IPS DF 6.9 (cell line): ENCODE results near the gene CEACAM1.
"Not testable (repeated sequence)": the region's sequence is repeated elsewhere in the genome, so short reads cannot be mapped to it uniquely, and the experiment has no call there.

ENCODE experiments used
- DNase-seq: peaks from one replicate; pipeline ENCODE4 v3.0.0-alpha.2; 2013; ENCODE audit warnings: low read depth, low spot score
- H3K27ac ChIP-seq: one replicate; pipeline ENCODE4 v1.5.1; 2013; ENCODE audit warnings: low read length, control low read depth
- H3K27me3 ChIP-seq: 2 replicates; pipeline ENCODE4 v1.6.1; 2013; ENCODE audit warnings: mild to moderate bottlenecking, low read length; ENCODE audit not compliant: control insufficient read depth, insufficient read depth
- H3K36me3 ChIP-seq: 2 replicates; pipeline ENCODE4 v1.6.1; 2013; ENCODE audit warnings: low read length; ENCODE audit not compliant: control insufficient read depth, insufficient read depth
- H3K4me1 ChIP-seq: 2 replicates; pipeline ENCODE4 v1.6.1; 2013; ENCODE audit warnings: low read length; ENCODE audit not compliant: control insufficient read depth, insufficient read depth
- H3K4me3 ChIP-seq: 2 replicates; pipeline ENCODE4 v1.5.1; 2013; ENCODE audit warnings: mild to moderate bottlenecking, low read length
- H3K9me3 ChIP-seq: 2 replicates; pipeline ENCODE4 v1.6.1; 2013; ENCODE audit warnings: low read length, inconsistent platforms; ENCODE audit not compliant: control insufficient read depth, insufficient read depth
- WGBS: extraction: QIAGEN DNeasy Blood & Tissue Kit; methylation state at CpG from one replicate; pipeline ENCODE4 v1.1.7; 2013; ENCODE audit warnings: mixed read lengths, missing lambda C conversion rate; ENCODE audit not compliant: insufficient read length, insufficient coverage; 5-methylcytosine and 5-hydroxymethylcytosine counted together

The CEACAM1 gene

DNA sequence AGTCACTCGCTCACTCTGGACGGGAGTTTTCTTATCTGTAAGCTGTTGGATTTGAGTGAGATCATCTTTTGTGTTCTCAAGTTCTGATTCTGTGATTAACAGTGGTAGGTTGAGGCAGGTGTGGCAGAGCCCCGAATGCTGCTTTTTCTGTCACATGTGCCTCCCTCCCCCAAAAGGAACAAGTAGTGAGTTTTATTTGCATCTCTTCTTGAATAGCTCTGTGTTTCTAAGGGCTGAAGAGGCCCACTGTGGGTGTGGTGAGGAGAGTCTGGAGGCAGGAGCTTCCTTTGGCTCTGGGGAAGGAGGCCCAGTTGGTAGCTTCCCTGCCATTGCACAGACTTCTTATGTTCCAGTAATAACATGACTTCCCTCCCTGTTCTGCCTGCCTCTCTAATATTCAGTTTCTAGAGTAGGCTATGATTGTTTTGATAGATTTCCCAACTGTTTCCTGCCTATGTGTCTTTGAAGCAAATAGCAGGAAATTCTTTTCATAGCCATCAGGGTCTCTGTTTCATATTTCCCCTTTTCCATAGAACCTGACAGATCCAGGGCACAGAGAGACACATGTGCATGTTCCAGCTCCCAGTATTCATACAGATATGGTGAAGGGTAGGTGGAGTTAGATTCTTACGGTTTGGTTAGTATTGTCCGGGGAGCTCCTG lies 61.6 kb downstream of the CEACAM1 start:
- no CpG with 5 or more reads among the region's 5 CpGs for WGBS
- no peak for DNase-seq
- Histone ChIP-seq H3K4me3 (no peak overlapping the region), H3K27ac (no peak overlapping the region), H3K9me3 (no peaks in the 10 kb centered on the region), H3K27me3 (no peaks in the 10 kb centered on the region), H3K4me1 (no peaks in the 10 kb centered on the region), H3K36me3 (no peaks in the 10 kb centered on the region)

DNA sequence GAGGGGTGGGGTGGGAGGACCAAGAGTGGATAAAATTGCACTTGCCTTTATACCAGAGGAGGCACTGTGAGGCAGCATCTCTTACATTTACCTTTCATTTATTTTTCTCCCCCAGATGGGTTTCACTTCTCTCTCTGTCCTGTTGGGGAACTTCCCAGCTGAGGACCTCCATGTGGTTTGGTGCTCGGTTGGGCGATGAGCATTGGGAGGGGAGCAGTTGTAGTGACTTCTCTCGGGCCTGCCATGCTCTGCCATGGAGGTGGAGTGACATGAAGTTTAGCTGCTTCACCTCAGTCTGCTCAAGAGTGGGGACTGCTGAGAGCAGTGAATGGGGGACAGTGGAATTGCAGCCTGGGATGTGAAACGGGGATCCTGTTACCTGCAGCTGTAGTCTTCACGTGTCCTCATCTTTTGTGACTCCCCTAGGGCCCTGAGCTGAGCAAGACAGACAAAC lies 62.4 kb downstream of the CEACAM1 start:
- Histone ChIP-seq H3K27me3 (no peaks in the 10 kb centered on the region), H3K4me3 (no peak overlapping the region), H3K27ac (no peak overlapping the region), H3K9me3 (no peaks in the 10 kb centered on the region), H3K4me1 (no peaks in the 10 kb centered on the region), H3K36me3 (no peaks in the 10 kb centered on the region)
- no peak for DNase-seq
- WGBS: no CpG with 5 or more reads among the region's 5 CpGs

DNA sequence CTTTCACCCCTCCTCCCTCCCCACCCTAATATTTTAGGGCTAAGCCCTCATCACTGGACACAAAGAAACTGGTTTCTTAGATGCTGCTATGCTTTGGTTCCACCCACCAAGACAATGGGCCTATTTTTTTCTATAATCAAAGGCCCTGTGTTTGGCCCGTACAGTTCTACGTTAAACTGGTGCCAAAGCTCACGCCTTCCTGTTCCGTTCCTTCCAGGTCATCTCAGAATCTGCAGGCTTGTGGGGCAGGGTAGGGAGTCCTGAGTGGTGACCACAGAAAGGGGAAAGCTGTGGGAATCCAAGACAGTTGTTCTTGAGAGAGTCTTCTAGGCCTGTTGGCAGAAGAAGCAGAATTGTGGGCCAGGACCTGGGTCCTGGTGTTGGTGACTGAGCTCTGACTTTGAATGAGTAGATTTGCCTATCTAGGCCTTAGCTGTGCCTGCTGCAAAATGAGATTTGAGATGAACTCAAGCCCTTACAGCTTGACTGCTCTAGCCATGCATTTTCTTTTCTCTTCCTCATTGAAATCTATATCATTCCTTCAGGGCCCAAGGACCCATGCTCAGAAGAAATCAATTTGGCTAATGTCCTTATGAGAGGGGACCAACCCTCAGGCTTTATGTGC lies 66.5 kb downstream of the CEACAM1 start:
- H3K4me3 ChIP-seq: no peak overlapping the region
- no peaks in the 10 kb centered on the region for H3K36me3 ChIP-seq
- no peaks in the 10 kb centered on the region for H3K27me3 ChIP-seq
- H3K27ac ChIP-seq: no peak overlapping the region
- no CpG with 5 or more reads among the region's 4 CpGs for WGBS
- H3K9me3 ChIP-seq: no peaks in the 10 kb centered on the region
- H3K4me1 ChIP-seq: no peaks in the 10 kb centered on the region
- DNase-seq: no peak

DNA sequence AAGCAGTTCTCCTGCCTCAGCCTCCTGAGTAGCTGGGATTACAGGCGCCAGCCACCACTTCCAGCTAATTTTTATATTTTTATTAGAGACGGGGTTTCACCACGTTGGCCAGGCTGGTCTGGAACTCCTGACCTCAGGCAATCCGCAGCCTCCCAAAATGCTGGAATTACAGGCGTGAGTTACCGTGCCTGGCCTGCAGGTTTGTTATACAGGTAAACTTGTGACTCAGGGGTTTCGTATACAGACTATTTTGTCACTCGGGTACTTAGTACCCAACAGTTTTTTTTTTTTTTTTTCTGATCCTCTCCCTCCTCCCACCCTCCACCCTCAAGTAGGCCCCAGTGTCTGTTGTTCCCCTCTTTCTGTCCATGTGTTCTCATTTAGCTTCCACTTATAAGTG lies 67.0 kb downstream of the CEACAM1 start:
- H3K36me3 ChIP-seq, H3K27me3 ChIP-seq, H3K9me3 ChIP-seq, H3K27ac ChIP-seq, H3K4me1 ChIP-seq, DNase-seq, H3K4me3 ChIP-seq: not testable (repeated sequence)
- WGBS: no CpG with 5 or more reads among the region's 8 CpGs

DNA sequence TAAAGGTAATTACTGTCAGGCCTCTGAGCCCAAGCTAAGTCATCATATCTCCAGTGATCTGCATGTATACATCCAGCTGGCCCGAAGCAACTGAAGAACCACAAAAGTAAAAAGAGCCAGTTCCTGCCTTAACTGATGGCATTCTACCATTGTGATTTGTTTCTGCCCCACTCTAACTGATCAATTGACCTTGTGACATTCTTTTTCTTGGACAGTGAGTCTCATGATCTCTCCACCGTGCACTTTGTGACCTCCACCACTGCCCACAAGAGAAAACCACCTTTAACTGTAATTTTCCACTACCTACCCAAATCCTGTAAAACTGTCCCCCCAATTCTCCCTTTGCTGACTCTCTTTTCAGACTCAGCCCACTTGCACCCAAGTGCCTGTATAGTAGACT lies 68.4 kb downstream of the CEACAM1 start:
- no CpG with 5 or more reads among the region's 2 CpGs for whole genome bisulfite sequencing
- Histone ChIP-seq H3K27me3 (no peaks in the 10 kb centered on the region), H3K36me3 (no peaks in the 10 kb centered on the region), H3K27ac (no peak overlapping the region), H3K4me3 (no peak overlapping the region), H3K9me3 (no peaks in the 10 kb centered on the region), H3K4me1 (no peaks in the 10 kb centered on the region)
- no peak for DNase-seq
